Prostate gland (tissue), 2 donors: ENCODE data around the gene POLD2. TPM values are rescaled to one million over a fixed set of nuclear protein-coding genes. Genes with fewer than 3 reads are reported as not detected.

Source experiments
- DNase-seq: peaks from one replicate; pipeline ENCODE4 v3.0.0-alpha.2; 2019; ENCODE audit warnings: low spot score
- H3K27ac ChIP-seq, 2 donors: fragments of 200-600 bp; sonication (generic); 2 replicates each; pipeline ENCODE4 v1.5.1; 2017 to 2019
- H3K27me3 ChIP-seq: fragments of 200-600 bp; sonication (generic); replicated peaks from 2 replicates; pipeline ENCODE4 v1.5.1; 2019; ENCODE audit not compliant: insufficient read depth
- H3K36me3 ChIP-seq, 2 donors: fragments of 200-600 bp; sonication (generic); 1 replicate in 1 of 2; 2 replicates in 1 of 2; pipeline versions ENCODE4 v1.5.1 to v1.8.1; 2017 to 2019
- H3K4me1 ChIP-seq: fragments of 200-600 bp; sonication (generic); replicated peaks from 2 replicates; pipeline ENCODE4 v1.5.1; 2019
- H3K4me3 ChIP-seq, 2 donors: fragments of 200-600 bp; sonication (generic); 2 replicates each; pipeline ENCODE4 v1.5.1; 2017 to 2019
- H3K9me3 ChIP-seq: fragments of 200-600 bp; sonication (generic); 2 replicates; pipeline ENCODE4 v1.5.1; 2017
- POLR2A ChIP-seq: fragments of 450-650 bp; IDR thresholded peaks from one replicate; pipeline ENCODE4 v1.6.1; 2016; ENCODE audit warnings: antibody characterized with exemption, mild to moderate bottlenecking
- POLR2AphosphoS5 ChIP-seq: sonication (generic); formaldehyde crosslinking; IDR thresholded peaks from one replicate; pipeline ENCODE4 v1.6.1; 2017; ENCODE audit warnings: antibody characterized with exemption
- WGBS: methylation state at CpG from one replicate; pipeline ENCODE4 v1.1.5; 2018; 5-methylcytosine and 5-hydroxymethylcytosine counted together
- intact Hi-C: fragments of 100-400 bp; cut with DNase I; formaldehyde crosslinking; loops from one replicate; pipeline ENCODE4 v1.14.2; 2022
- total RNA-seq, 2 donors: library from RNA; depleted of rRNA; stranded (reverse); fragments of >200 nt; gene quantifications; one replicate each; pipeline ENCODE4 v1.1.0, GENCODE V29; 2016
- TF ChIP-seq, protein P1 (sequence below), 4 experiments: fragments of 200-600 bp in 2 of 4; fragments of 450-650 bp in 2 of 4; sonication (generic) in 2 of 4; IDR thresholded peaks; 1 replicate in 3 of 4; 2 replicates in 1 of 4; pipeline ENCODE4 v1.5.1; 2016 to 2019; ENCODE audit warnings: antibody characterized with exemption in 4 of 4, mild to moderate bottlenecking in 2 of 4, moderate library complexity in 2 of 4

The POLD2 gene
- total RNA-seq, 2 donors from 2014 or later: 53.1 to 65.9 TPM

DNA sequence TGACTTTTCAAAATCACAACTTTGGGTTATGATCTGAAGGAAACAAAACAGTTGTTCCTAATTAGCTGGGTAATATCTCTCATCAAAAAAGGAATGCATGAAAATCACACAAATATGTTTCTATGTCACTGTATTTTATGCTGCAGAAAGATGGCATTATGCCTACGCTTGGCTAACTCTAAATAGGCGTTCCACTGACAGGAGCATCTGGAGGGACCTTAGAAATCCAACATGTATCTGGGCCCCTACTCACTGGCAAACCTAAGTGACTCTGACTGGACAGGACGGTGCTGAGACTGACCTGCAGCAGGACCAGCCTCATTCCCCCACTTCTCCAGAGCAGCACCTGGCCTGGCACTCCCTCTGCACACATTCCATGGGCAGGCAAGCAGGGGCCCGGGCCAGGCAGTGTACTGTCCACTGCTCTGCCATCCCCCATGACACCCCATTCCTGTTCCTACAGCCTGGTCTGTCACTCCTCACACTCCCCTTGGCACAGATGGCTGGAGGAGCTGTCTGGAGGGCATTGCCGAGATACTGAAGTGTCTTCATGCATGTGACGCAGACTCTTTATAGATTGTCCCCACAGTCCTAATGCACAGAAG lies 20.4 kb upstream of the POLD2 start:
- 70% methylated on average over 6 of the region's 6 CpGs for WGBS
- H3K27me3 ChIP-seq: no peaks in the 10 kb centered on the region
- H3K9me3 ChIP-seq: no peaks in the 10 kb centered on the region
- no peak overlapping the region for H3K27ac ChIP-seq
- TF ChIP-seq POLR2A (no peak), POLR2AphosphoS5 (no peak)
- TF ChIP-seq, protein P1, sequence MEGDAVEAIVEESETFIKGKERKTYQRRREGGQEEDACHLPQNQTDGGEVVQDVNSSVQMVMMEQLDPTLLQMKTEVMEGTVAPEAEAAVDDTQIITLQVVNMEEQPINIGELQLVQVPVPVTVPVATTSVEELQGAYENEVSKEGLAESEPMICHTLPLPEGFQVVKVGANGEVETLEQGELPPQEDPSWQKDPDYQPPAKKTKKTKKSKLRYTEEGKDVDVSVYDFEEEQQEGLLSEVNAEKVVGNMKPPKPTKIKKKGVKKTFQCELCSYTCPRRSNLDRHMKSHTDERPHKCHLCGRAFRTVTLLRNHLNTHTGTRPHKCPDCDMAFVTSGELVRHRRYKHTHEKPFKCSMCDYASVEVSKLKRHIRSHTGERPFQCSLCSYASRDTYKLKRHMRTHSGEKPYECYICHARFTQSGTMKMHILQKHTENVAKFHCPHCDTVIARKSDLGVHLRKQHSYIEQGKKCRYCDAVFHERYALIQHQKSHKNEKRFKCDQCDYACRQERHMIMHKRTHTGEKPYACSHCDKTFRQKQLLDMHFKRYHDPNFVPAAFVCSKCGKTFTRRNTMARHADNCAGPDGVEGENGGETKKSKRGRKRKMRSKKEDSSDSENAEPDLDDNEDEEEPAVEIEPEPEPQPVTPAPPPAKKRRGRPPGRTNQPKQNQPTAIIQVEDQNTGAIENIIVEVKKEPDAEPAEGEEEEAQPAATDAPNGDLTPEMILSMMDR (IDR thresholded peaks at IDR 0.05): no peak
- intact Hi-C loops: no loop called here
- H3K36me3 ChIP-seq: no peaks in the 10 kb centered on the region
- no peaks in the 10 kb centered on the region for H3K4me1 ChIP-seq
- H3K4me3 ChIP-seq: no peak overlapping the region
- no peak for DNase-seq

DNA sequence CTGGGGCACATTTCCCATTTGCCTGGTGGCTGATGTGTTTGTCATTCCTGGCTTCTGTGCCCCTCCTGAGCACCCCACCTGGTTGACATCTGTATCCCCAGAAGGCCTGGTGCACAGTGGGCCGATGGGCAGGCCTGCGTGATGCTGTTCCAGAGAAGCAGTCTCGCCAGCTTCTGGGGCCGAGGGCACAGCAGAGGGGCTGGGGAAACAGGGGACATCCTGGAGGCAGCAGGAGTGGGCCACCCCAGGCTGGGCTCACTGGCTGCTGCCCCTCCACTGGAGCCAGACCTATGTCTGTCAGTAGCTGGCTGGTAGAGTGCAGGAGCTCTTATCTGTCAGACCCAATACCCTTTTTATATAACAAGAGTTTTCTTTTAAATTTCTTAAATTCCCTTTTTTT lies 18.7 kb upstream of the POLD2 start:
- intact Hi-C loops: no loop called here
- TF ChIP-seq, protein P1 (IDR thresholded peaks at IDR 0.05): no peak
- TF ChIP-seq POLR2A (no peak), POLR2AphosphoS5 (no peak)
- Histone ChIP-seq H3K27ac (no peak overlapping the region), H3K9me3 (no peaks in the 10 kb centered on the region), H3K36me3 (no peaks in the 10 kb centered on the region), H3K4me1 (no peaks in the 10 kb centered on the region), H3K27me3 (no peaks in the 10 kb centered on the region), H3K4me3 (no peak overlapping the region)
- DNase-seq: no peak
- 89% methylated on average over 3 of the region's 4 CpGs for WGBS

DNA sequence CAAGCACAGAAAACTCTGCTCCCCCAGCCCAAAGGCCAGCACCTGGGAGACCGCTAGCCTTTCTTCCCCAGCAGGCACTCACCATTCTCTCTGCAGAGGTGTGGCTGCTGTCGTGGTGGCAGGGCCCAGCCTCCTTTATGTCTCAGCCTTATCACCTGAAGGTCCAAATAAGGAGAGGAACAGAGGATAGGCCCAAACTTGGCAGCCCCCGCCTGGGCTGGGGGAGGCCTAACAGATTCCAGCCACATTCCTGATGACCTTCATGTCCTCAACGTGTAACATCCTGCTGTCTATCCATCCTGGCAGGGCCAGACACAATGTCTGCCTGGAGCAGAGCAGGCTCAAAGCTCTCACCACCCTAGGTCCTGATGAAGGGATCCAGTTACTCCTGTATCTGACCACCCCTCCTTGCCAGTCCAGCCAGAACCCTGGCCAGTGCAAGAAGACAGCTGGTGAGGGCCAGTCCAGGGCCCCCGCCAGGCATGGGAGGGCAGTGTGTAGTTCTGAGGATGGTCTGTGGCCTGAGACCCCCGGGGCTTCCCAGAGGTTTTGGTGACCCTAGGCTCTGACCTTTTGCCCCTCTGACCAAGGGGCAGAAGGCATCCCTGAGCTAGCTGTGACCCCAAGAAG lies 18.0 kb upstream of the POLD2 start, which contains the start of gene MYL7:
Gene MYL7 (minus strand): TSS at position 112 of the 630 bp plus-strand sequence. CDS start 27 bp downstream, at position 85.
- intact Hi-C loops: no loop called here
- Histone ChIP-seq H3K27ac (no peak within 1 kb of the TSS), H3K4me1 (no peaks in the 10 kb centered on the region), H3K4me3 (no peak within 1 kb of the TSS), H3K9me3 (no peaks in the 10 kb centered on the region), H3K36me3 (no peaks in the 10 kb centered on the region), H3K27me3 (no peaks in the 10 kb centered on the region)
- no peak for DNase-seq
- TF ChIP-seq, protein P1 (IDR thresholded peaks at IDR 0.05): no peak
- TF ChIP-seq POLR2A (no peak), POLR2AphosphoS5 (no peak)
- 79% methylated on average over 6 of the region's 6 CpGs for WGBS

DNA sequence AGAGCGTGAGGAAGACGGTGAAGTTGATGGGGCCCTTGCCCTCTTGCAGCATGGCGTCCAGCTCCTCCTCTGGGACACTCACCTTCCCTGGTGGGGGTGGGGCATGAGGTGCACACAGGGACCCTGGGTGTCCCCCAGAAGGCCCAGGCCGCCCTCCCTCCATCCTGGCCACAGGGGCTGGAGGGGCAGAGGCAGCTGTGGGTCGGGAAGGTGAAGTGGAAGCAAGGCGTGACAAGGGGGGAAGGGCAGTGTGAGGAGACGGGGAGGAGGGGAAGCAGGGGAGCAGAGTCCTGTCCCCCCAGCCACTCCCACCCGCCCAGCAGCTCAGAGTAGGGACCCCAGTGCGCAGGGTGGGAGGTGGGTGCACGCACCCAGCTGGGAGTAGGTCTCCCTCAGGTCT lies 17.0 kb upstream of the POLD2 start:
- no peaks in the 10 kb centered on the region for H3K36me3 ChIP-seq
- H3K4me3 ChIP-seq: no peak overlapping the region
- 90% methylated on average over 10 of the region's 10 CpGs for WGBS
- TF ChIP-seq, protein P1 (IDR thresholded peaks at IDR 0.05): no peak
- TF ChIP-seq POLR2A (no peak), POLR2AphosphoS5 (no peak)
- no peaks in the 10 kb centered on the region for H3K27me3 ChIP-seq
- no peaks in the 10 kb centered on the region for H3K9me3 ChIP-seq
- DNase-seq: no peak
- no peak overlapping the region for H3K27ac ChIP-seq
- no peaks in the 10 kb centered on the region for H3K4me1 ChIP-seq
- intact Hi-C loops: no loop called here
